Stimulated activated CD4-positive, alpha-beta T cell treated with anti-CD3 and anti-CD28 coated beads, Interleukin-15, amount 100 ng/mL, for 1 hour (primary cell): Measurements from ENCODE around the gene TMBIM6.

Experiments
- DNase-seq, 2 donors: peaks; one replicate each; pipeline ENCODE4 v3.0.0-alpha.2; 2020; ENCODE audit warnings: low read depth in 1 of 2, low spot score in 1 of 2

TMBIM6 gene

GRCh38 chr12:49796606-49797448 lies 55.5 kb downstream of the TMBIM6 start:
- no peak for DNase-seq

GRCh38 chr12:49797449-49797776 lies 56.1 kb downstream of the TMBIM6 start:
- no peak for DNase-seq

GRCh38 chr12:49798248-49798647 lies 56.9 kb downstream of the TMBIM6 start:
- DNase-seq = no peak

- no peak for DNase-seq
Measured at GRCh38 chr12:49798934-49799333, 57.6 kb downstream of the TMBIM6 start.

DNA sequence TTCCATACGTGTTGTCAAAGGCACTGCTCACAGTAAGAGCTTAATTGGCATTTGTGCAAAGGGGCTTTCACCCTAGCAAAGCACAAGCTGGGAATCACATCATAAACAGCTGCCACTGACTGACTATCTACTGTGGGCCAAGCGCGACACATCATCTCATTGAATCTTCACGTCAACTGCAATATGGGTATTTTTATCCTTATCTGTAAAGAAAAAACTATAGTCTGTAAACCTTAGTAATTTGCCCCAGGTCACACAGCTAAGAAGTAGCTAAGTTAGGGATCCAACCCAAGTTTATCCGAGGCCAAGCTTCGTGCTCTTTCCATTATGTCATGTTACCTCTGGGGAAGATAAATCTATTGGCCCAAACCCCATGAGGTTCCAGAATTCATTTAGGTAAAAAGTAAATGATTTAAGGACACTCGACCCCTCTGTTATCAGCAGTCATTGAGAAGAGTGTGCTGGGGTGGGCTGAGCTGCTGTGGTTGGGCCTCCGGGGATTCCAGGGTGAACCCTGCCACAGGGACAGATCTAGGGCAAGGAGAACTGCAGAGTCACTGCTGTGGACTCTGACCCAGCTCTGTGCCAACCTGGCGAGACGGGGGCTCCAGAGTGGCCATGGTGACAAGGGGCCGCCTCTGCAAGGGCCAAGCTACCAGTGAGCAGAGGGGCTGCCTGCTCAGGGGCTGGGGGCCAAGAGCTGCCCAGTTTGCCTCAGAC lies 59.2 kb downstream of the TMBIM6 start:
- no peak for DNase-seq

GRCh38 chr12:49801141-49802063 lies 60.0 kb downstream of the TMBIM6 start:
- no peak for DNase-seq

DNA sequence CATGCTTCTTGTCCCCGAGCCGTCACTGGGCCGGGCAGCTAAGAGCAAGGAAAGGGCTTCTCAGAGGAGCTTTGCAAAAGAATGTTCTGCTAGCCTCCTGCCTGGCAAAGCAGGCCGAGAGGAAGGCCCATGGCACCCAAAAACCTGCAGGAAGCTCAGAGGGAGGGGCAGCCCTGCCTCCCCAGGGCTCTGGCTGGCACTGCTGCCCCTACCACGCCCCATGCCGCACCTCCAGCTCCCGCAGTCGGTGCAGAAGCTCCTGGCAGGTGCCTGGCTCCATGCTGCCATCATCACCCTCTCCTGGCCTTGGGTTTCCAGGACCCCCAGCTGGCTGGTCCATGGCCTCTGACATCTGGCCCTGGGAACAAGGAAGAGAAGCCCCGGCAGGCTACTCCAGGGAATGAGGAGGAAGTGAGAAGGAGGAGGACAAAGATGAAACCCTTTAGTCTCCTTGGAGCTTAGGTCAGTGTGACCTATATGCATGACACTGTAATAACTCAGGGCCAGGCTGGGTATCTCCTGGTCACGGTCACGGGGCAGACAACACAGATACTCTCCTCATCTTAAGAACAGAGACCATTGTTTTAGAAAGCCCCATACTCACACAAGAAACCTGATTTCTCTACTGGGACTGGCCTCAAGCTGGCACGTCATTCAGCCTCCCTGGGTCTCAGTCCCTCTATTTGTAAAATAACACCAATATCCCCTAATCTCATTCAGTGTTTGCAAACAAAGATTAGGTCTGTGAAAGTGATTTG lies 62.5 kb downstream of the TMBIM6 start:
- DNase-seq = no peak

GRCh38 chr12:49804821-49805220 lies 63.5 kb downstream of the TMBIM6 start:
- DNase-seq = no peak

- DNase-seq = no peak
Measured at GRCh38 chr12:49805409-49805808, 64.1 kb downstream of the TMBIM6 start.

GRCh38 chr12:49806321-49806813 lies 65.0 kb downstream of the TMBIM6 start:
- no peak for DNase-seq

DNA sequence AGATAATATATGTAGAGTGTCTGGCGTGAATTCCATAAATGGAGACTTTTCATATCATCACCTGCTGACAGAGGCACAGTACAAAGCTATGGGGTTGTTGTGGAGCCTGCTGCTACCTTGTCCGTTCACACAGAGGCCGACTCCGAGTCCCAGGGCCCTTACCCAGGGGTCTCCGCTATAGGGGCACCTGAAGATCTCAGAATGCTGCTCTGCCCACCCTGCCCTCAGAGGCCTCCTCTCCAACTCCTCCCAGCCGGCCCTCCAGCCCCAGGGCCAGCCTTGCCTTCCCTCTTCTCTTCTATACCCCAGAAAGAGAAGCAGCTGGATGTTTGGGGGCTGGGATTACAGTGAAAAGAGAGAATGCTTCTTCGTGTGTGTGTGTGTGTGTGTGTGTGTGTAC lies 65.5 kb downstream of the TMBIM6 start:
- DNase-seq = no peak

- no peak for DNase-seq
Measured at GRCh38 chr12:49807991-49808580, 66.7 kb downstream of the TMBIM6 start.

DNA sequence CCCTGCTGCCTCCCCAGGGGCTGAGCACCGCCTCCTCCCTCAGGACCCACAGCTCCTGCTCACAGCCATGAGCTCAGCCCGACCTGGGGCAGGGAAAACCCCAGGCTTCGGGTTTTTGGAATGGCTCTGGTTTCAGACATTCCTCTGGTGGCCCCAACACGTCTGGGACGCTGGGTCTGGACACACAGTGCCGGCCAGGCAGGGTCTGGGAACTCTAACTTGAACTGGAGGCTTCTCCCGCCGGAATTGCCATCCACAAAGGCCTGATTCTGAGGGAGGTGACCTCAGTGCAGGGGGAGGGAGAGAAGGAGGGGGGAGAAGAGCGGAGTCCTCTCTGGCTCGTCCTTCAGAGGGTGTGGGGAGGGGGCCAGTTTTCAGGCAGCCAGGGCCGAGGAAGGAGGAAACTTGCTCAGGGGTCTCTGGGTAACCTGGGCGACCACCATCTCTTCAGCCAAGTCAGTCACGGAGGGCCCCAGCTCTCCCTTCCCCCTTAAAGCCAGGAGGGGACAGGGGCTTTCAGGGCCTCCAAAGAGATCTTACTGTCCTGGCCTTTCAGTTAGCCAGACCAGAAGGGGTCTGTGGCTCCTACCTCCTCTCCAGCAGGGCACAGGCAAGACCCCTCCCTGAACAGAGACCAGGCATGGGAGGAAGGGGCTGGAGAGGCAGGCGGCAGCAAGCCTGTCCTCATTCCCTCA lies 67.5 kb downstream of the TMBIM6 start:
- no peak for DNase-seq

- no peak for DNase-seq
Measured at GRCh38 chr12:49809381-49809905, 68.1 kb downstream of the TMBIM6 start.

DNA sequence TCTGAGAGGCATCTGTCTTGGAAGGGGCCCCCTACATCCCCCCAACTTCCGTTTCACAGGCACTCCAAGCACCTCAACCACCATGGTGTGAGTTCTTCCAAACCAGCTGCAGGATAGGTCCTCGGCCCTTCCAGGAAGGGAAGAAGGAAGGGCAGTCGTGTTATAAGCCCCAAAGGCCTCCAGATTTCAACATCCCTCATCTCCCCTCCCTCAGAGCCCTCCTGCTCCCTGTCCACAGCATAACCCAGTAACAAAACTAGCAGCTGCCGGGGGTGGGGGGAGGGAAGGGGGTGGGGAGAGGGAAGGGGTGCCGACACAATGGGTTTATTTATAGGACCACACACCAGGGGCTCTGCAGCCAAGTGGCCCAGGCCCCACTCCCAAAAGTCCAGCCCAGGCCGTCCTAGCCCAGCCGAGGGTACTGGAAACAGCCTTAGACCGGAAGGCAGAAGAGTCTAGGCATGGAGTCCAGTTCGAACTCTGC lies 68.6 kb downstream of the TMBIM6 start:
- DNase-seq = no peak

GRCh38 chr12:49811136-49811535 lies 69.8 kb downstream of the TMBIM6 start:
- DNase-seq = no peak

DNA sequence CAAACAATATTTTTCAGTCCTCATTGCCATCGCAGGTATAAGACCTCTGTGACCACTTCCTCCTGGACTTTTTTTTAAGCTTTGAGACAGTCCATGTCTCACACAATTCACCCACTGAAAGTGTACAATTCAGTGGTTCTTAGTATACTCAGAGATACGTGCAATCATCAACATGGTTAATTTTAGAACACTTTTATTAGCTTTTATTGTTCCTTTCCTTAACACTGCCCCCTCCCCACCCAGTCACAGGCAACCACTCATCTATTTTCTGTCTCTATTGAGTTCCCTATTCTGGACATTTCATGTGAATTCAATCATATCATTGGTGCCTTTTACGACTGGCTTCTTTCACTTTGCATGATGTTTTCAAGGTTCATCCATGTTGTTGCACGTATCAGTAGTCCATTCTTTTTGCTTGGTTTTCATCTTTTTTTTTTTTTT lies 70.6 kb downstream of the TMBIM6 start:
- no peak for DNase-seq

- DNase-seq = no peak
Measured at GRCh38 chr12:49813131-49813530, 71.8 kb downstream of the TMBIM6 start.
